CD4-positive, alpha-beta T cell (primary cell): ENCODE data around the gene AQP4. TPM values are rescaled to one million over a fixed set of nuclear protein-coding genes. Genes with fewer than 3 reads are reported as not detected.

Experiments
- ATAC-seq: fragments of 200-7000 bp; cut with Tn5 transposase; one replicate; pipeline ENCODE4 v1.10.0; 2022; ENCODE audit warnings: mild to moderate bottlenecking; ENCODE audit not compliant: poor library complexity
- CTCF ChIA-PET: fragments of 350-600 bp; sonication (Branson Sonifier 250); formaldehyde crosslinking; loops from one replicate; lab custom pipeline; 2021; ENCODE audit warnings: antibody characterized with exemption, inconsistent platforms; lab: Charles Lee
- POLR2A ChIA-PET: fragments of 350-600 bp; sonication (Branson Sonifier 250); formaldehyde crosslinking; loops from one replicate; lab custom pipeline; 2021; ENCODE audit warnings: antibody characterized with exemption, inconsistent platforms; lab: Charles Lee
- DNase-seq, 14 experiments: peaks; one replicate each; pipeline ENCODE4 v3.0.0-alpha.2; 2013 to 2020; ENCODE audit warnings: mixed read lengths in 2 of 14
- H3K27ac ChIP-seq, 2 donors: one replicate each; pipeline versions ENCODE4 v1.5.1 to v1.7.0; 2013; ENCODE audit warnings: low read length in 2 of 2, low read depth in 1 of 2, mild to moderate bottlenecking in 1 of 2
- H3K27me3 ChIP-seq, 2 experiments: 1 replicate in 1 of 2; 2 replicates in 1 of 2; pipeline versions ENCODE4 v1.6.1 to v1.7.0; 2013; ENCODE audit warnings: low read length in 2 of 2, control low read depth in 1 of 2, mild to moderate bottlenecking in 1 of 2, moderate library complexity in 1 of 2; ENCODE audit not compliant: insufficient read depth in 2 of 2, control insufficient read depth in 1 of 2
- H3K36me3 ChIP-seq: one replicate; pipeline ENCODE4 v1.6.1; 2013; ENCODE audit warnings: low read length, control low read depth; ENCODE audit not compliant: insufficient read depth
- H3K4me1 ChIP-seq: one replicate; pipeline ENCODE4 v1.6.1; 2013; ENCODE audit warnings: low read length, control low read depth; ENCODE audit not compliant: insufficient read depth
- H3K4me3 ChIP-seq: one replicate; pipeline ENCODE4 v1.5.1; 2013; ENCODE audit warnings: mild to moderate bottlenecking, low read length, moderate library complexity
- H3K9me3 ChIP-seq, 2 experiments: 1 replicate in 1 of 2; 2 replicates in 1 of 2; pipeline versions ENCODE4 v1.6.1 to v1.7.0; 2013; ENCODE audit warnings: low read length in 2 of 2, mild to moderate bottlenecking in 2 of 2, control low read depth in 1 of 2, moderate library complexity in 1 of 2; ENCODE audit not compliant: control insufficient read depth in 1 of 2, insufficient read depth in 1 of 2
- H3K27ac Mint-ChIP-seq: one replicate; pipeline ENCODE4 v1.8.0; 2020; ENCODE audit warnings: mixed read lengths
- H3K27me3 Mint-ChIP-seq: one replicate; pipeline ENCODE4 v1.8.0; 2021; ENCODE audit warnings: mixed read lengths
- H3K36me3 Mint-ChIP-seq: one replicate; pipeline ENCODE4 v1.8.0; 2021; ENCODE audit warnings: low read depth, mixed read lengths
- H3K4me1 Mint-ChIP-seq: one replicate; pipeline ENCODE4 v1.8.0; 2021; ENCODE audit warnings: low read depth, mixed read lengths
- H3K4me3 Mint-ChIP-seq: one replicate; pipeline ENCODE4 v1.8.0; 2020; ENCODE audit warnings: mild to moderate bottlenecking, mixed read lengths
- H3K9me3 Mint-ChIP-seq: one replicate; pipeline ENCODE4 v1.8.0; 2020; ENCODE audit warnings: mixed read lengths
- CTCF ChIP-seq: fragments of 200-600 bp; IDR thresholded peaks from one replicate; pipeline ENCODE4 v1.8.0; 2022; ENCODE audit warnings: antibody characterized with exemption, mild to moderate bottlenecking
- intact Hi-C, 2 experiments: fragments of 100-400 bp; cut with DNase I in 1 of 2; cut with micrococcal nuclease in 1 of 2; formaldehyde crosslinking; loops; one replicate each; pipeline versions ENCODE4 v1.15.1 to v1.9.0; 2023 to 2025; cut with DNase I, micrococcal nuclease
- total RNA-seq, 174 experiments: library from RNA in 2 of 174; stranded (reverse) in 2 of 174; gene quantifications; one replicate each; pipeline ENCODE4 v1.2.3 and lab custom pipeline; 2021 to 2026

Gene AQP4
- total RNA-seq, 2 experiments from 2014 or later, result not detected

GRCh38 chr18:26819046-26819445 lies 46.5 kb downstream of the AQP4 start:
- ChIA-PET POLR2A (no interaction called here), CTCF (no interaction called here)
- Mint-ChIP-seq H3K36me3 (no peaks in the 10 kb centered on the region), H3K4me3 (no peak overlapping the region), H3K4me1 (no peaks in the 10 kb centered on the region), H3K9me3 (peaks cover 15% of the 10 kb centered on the region), H3K27ac (no peak overlapping the region), H3K27me3 (no peaks in the 10 kb centered on the region)
- ATAC-seq (no peak), DNase-seq (no peak)
- Histone ChIP-seq H3K27ac (no peak overlapping the region), H3K27me3 (no peaks in the 10 kb centered on the region), H3K4me3 (no peak overlapping the region), H3K9me3 (peaks cover 8 to 14% of the 10 kb centered on the region in 2 experiments), H3K4me1 (no peaks in the 10 kb centered on the region), H3K36me3 (no peaks in the 10 kb centered on the region)
- no peak for TF ChIP-seq CTCF
- intact Hi-C loops, result no loop called here

- DNase-seq (no peak), ATAC-seq (no peak)
- peaks cover 8 to 14% of the 10 kb centered on the region in 2 experiments for H3K9me3 ChIP-seq
- Mint-ChIP-seq H3K4me3 (no peak overlapping the region), H3K27ac (no peak overlapping the region), H3K9me3 (peaks cover 15% of the 10 kb centered on the region), H3K27me3 (no peaks in the 10 kb centered on the region), H3K4me1 (no peaks in the 10 kb centered on the region), H3K36me3 (no peaks in the 10 kb centered on the region)
- intact Hi-C loops, result no loop called here
- H3K27me3 ChIP-seq, result no peaks in the 10 kb centered on the region
- ChIA-PET CTCF (no interaction called here), POLR2A (no interaction called here)
- H3K4me3 ChIP-seq, result no peak overlapping the region
- H3K4me1 ChIP-seq, result no peaks in the 10 kb centered on the region
- H3K36me3 ChIP-seq, result no peaks in the 10 kb centered on the region
- H3K27ac ChIP-seq, result no peak overlapping the region
- TF ChIP-seq CTCF, result no peak
These were observed 47.0 kb downstream of the AQP4 start for GRCh38 chr18:26818461-26818860.

- intact Hi-C loops, result no loop called here
- Mint-ChIP-seq H3K4me1 (no peaks in the 10 kb centered on the region), H3K9me3 (peaks cover 18% of the 10 kb centered on the region), H3K36me3 (no peaks in the 10 kb centered on the region), H3K27me3 (no peaks in the 10 kb centered on the region), H3K4me3 (no peak overlapping the region), H3K27ac (no peak overlapping the region)
- ATAC-seq (no peak), DNase-seq (no peak)
- Histone ChIP-seq H3K4me1 (no peaks in the 10 kb centered on the region), H3K9me3 (peaks cover 0 to 2% of the 10 kb centered on the region in 2 experiments), H3K27ac (no peak overlapping the region), H3K27me3 (no peaks in the 10 kb centered on the region), H3K36me3 (no peaks in the 10 kb centered on the region), H3K4me3 (no peak overlapping the region)
- TF ChIP-seq CTCF, result no peak
- ChIA-PET CTCF (interaction anchor here (0.6 kb wide), 1 partner anchor 8 kb away, joined by 3 read pairs; no protein-coding TSS in a partner anchor), POLR2A (no interaction called here)
These were observed 52.5 kb downstream of the AQP4 start for GRCh38 chr18:26813043-26813442.
